IPS-20b (cell line): ENCODE measurements around the gene TAS2R42.
A peak's percentile ranks its signal among the peaks of the same experiment; 100 is the strongest.

Source experiments
- H3K27ac ChIP-seq: one replicate; pipeline ENCODE4 v1.5.1; 2013; ENCODE audit warnings: low read length
- H3K27me3 ChIP-seq: 2 replicates; pipeline ENCODE4 v1.6.1; 2013; ENCODE audit warnings: mild to moderate bottlenecking, low read length, inconsistent platforms; ENCODE audit not compliant: insufficient read depth
- H3K36me3 ChIP-seq: 2 replicates; pipeline ENCODE4 v1.6.1; 2013; ENCODE audit warnings: low read depth, mild to moderate bottlenecking, inconsistent platforms, low read length, moderate library complexity; ENCODE audit not compliant: insufficient read depth
- H3K4me1 ChIP-seq: 2 replicates; pipeline ENCODE4 v1.6.1; 2013; ENCODE audit warnings: mild to moderate bottlenecking, control low read depth, inconsistent platforms, low read length, moderate library complexity; ENCODE audit not compliant: insufficient read depth
- H3K4me3 ChIP-seq: 2 replicates; pipeline ENCODE4 v1.5.1; 2013; ENCODE audit warnings: mild to moderate bottlenecking, low read length, inconsistent platforms
- H3K9ac ChIP-seq: 2 replicates; pipeline ENCODE4 v1.6.1; 2013; ENCODE audit warnings: low read depth, mild to moderate bottlenecking, inconsistent platforms, low read length, moderate library complexity
- H3K9me3 ChIP-seq: 2 replicates; pipeline ENCODE4 v1.6.1; 2013; ENCODE audit warnings: mild to moderate bottlenecking, low read depth, low read length, inconsistent platforms; ENCODE audit not compliant: insufficient read depth

The TAS2R42 gene, protein sequence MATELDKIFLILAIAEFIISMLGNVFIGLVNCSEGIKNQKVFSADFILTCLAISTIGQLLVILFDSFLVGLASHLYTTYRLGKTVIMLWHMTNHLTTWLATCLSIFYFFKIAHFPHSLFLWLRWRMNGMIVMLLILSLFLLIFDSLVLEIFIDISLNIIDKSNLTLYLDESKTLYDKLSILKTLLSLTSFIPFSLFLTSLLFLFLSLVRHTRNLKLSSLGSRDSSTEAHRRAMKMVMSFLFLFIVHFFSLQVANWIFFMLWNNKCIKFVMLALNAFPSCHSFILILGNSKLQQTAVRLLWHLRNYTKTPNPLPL

DNA sequence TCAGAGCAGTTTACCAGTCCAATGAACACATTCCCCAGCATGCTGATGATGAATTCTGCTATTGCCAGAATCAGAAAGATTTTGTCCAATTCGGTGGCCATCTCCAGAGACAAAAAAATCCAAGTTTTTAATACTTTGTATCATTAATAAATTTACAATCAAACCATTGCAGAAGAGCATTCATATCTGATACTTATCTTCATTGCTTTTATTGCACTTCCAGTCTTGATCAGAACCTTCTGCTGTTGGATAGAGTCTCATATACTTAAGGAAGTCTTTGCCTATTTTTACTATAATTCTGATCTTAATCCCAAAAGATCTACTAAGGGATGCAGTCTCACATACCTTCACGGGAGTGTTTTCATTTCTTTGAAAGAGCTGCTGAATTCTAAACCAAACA is at the start of gene TAS2R42:
Gene TAS2R42, minus strand, starts transcription at position 101 of the 400 bp plus-strand sequence. Its CDS starts 0 bp downstream, at position 101.
- Histone ChIP-seq H3K27me3 (no peaks in the 10 kb centered on the region), H3K27ac (no peak within 1 kb of the TSS), H3K36me3 (no peaks in the 10 kb centered on the region), H3K4me1 (no peaks in the 10 kb centered on the region), H3K9me3 (no peaks in the 10 kb centered on the region), H3K9ac (no peak within 1 kb of the TSS), H3K4me3 (no peak within 1 kb of the TSS)

DNA sequence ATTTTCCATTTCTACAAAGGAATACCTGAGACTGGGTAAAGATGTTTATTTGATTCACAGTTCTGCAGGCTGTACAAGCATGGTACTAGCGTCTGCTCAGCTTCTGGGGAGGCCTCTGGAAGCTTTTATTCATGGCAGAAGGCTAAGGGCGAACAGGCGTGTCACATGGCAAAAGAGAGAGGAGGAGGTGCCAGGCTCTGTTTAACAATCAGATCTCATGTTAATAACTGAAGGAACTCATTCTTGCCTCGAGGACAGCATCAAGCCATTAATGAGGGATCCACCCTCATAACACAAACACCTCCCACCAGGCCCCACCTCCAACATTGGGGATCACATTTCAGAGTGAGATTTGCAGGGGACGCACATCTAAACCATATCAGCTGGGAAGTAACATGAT is 46.8 kb upstream of the TAS2R42 start:
- Histone ChIP-seq H3K27ac (no peak overlapping the region), H3K9ac (no peak overlapping the region), H3K4me1 (no peaks in the 10 kb centered on the region), H3K27me3 (no peaks in the 10 kb centered on the region), H3K9me3 (no peaks in the 10 kb centered on the region), H3K4me3 (no peak overlapping the region), H3K36me3 (no peaks in the 10 kb centered on the region)

DNA sequence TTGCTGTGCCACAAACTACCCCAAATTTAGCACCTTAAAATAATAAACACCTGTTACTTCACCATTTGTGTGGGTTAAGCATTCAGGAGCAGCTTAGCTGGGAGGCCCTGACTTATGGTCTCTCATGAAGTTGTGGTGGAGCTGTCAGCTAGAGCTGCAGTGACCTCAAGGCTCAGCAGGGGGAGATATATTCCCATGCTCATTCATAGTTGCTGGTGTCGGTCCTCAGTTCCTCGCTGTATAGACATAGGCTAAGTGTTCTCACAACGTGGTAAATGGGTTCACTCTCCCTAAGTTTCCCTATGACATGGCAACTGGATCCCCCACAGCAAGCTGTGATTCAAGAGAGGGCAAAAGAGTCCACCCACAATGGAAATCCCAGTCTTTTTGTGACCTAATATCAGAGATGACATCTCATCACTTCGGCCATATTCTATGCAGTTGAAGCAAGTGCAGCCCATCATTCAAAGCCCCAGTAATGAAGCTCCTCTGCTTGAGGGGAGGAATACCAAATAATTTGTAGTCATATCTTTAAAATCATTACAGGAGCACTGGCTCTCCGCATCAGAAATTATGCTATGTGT is 41.7 kb upstream of the TAS2R42 start:
- no peaks in the 10 kb centered on the region for H3K4me1 ChIP-seq
- H3K27me3 ChIP-seq = no peaks in the 10 kb centered on the region
- no peaks in the 10 kb centered on the region for H3K36me3 ChIP-seq
- no peak overlapping the region for H3K4me3 ChIP-seq
- H3K9me3 ChIP-seq = no peaks in the 10 kb centered on the region
- no peak overlapping the region for H3K27ac ChIP-seq
- no peak overlapping the region for H3K9ac ChIP-seq

DNA sequence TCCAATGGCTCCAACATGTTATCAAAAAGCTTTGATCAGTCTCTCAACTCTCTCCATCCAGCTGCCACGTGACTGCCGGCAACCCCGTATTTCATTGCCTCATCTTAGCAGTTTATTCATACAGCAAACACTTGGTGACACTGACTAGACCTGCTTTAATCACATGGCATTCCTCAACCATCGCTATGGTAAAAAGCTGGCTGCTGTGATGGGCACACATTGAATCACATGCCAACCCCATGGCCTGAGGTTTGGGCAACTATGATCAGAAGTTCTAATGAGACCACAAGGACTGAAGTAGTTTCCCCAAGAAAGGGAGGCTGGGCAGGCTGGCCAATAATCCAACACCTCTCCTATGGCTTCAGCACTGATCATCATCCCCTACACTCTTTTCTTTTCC is 40.6 kb upstream of the TAS2R42 start:
- Histone ChIP-seq H3K4me1 (no peaks in the 10 kb centered on the region), H3K9ac (no peak overlapping the region), H3K36me3 (no peaks in the 10 kb centered on the region), H3K27ac (no peak overlapping the region), H3K4me3 (no peak overlapping the region), H3K27me3 (no peaks in the 10 kb centered on the region), H3K9me3 (no peaks in the 10 kb centered on the region)

DNA sequence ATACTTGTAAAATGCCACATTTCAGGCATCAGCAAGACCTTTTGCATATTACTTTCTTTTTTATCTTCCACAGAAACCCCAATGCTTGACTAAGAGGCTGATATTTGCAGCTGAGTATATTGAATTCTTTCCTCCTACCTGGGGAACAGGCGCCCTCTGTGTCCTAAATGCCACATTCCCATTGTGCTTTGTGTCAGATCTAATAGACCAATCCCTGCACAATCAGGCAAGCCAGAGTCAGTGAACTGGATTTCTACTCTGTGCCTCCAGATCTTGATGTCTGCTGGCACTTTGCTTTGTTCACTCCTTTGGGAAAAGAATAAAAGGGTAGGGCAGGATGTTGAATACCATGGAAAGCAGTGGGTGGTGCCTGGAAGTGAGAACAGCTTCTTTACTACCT is 22.4 kb upstream of the TAS2R42 start:
- no peaks in the 10 kb centered on the region for H3K4me1 ChIP-seq
- H3K36me3 ChIP-seq = no peaks in the 10 kb centered on the region
- no peak overlapping the region for H3K4me3 ChIP-seq
- no peak overlapping the region for H3K27ac ChIP-seq
- no peaks in the 10 kb centered on the region for H3K9me3 ChIP-seq
- H3K9ac ChIP-seq = no peak overlapping the region
- no peaks in the 10 kb centered on the region for H3K27me3 ChIP-seq

DNA sequence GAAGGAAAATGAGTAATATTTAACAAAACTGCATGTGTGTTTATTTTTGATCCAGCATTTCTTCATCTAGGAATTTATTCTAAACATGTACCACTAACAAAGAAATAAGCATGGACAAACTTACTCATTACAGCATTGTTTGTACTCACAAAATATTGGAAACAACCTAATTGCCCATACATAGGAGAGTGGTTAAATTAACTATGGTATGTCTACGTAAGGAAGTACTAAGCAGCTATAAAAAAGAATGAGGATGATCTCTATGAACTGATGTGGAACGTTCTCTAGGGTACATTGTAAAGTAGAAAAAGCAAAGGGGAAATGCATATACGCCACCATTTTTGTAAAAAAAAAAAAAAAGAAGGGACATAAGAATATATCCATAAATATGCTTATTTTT is 17.4 kb upstream of the TAS2R42 start:
- no peaks in the 10 kb centered on the region for H3K36me3 ChIP-seq

DNA sequence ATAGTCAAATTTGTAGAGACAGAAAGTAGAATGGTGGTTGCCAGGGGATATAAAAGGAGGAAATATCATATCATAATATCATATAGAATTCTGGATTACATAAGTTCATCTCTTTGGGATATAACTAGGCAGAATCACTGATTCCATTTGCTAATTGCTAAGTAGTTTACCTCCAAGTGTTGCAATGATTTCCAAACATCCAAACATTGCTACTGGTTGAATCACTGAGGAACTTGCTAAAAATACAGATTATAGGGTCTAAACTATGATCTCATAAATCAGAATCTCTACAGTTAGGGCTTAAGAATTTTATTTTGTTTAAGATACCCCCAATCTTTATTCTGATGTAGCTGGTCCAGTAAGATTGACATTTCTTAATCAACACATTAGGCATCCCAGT is 16.1 kb upstream of the TAS2R42 start:
- no peak overlapping the region for H3K4me3 ChIP-seq
- no peaks in the 10 kb centered on the region for H3K4me1 ChIP-seq
- H3K36me3 ChIP-seq = no peaks in the 10 kb centered on the region
- H3K27ac ChIP-seq = no peak overlapping the region
- H3K9me3 ChIP-seq = no peaks in the 10 kb centered on the region
- no peak overlapping the region for H3K9ac ChIP-seq
- H3K27me3 ChIP-seq = no peaks in the 10 kb centered on the region

More for the DNA sequence above, 17.4 kb upstream of the TAS2R42 start:
- H3K9me3 ChIP-seq = no peaks in the 10 kb centered on the region
- H3K4me1 ChIP-seq = no peaks in the 10 kb centered on the region
- H3K27me3 ChIP-seq = no peaks in the 10 kb centered on the region
- no peak overlapping the region for H3K4me3 ChIP-seq
- H3K27ac ChIP-seq = no peak overlapping the region
- H3K9ac ChIP-seq = no peak overlapping the region

DNA sequence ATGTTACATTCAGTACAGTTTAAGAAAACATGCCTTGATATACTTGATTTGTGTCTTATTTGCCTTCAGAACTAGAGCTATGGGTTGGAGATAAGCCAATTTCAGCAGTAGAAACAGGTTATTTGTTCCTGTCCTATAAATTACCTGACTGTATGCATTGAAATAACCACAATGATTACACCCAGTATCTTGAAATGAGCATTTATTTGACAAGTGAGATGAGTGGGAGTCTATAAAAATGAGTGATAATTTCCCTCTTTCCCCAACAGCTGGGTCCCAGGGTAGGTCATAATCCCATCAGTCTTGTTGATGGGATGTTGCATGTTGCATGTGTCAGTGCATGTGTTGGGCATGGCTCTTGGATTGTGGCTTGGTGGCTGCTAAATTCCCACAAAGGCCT is 3.7 kb downstream of the TAS2R42 start:
- Histone ChIP-seq H3K36me3 (no peaks in the 10 kb centered on the region), H3K4me1 (no peaks in the 10 kb centered on the region), H3K27me3 (no peaks in the 10 kb centered on the region), H3K27ac (no peak overlapping the region), H3K4me3 (no peak overlapping the region), H3K9me3 (no peaks in the 10 kb centered on the region), H3K9ac (no peak overlapping the region)

DNA sequence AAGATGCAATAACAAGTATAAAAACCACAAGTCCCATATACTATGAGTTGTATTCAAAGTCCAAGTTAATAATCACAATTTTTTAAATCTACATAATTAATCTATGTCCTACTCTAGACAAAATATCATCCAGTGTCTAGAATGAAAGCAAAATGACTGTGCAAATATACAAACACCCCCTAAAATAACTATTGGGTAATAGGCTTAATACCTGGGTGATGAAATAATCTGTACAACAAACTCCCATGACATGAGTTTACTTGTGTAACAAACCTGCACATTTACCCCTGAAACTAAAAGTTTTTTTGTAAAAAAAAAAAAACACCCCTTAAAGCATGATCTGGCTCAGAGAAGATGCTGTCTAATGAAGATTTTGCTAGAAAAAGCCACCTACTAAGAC is 4.2 kb downstream of the TAS2R42 start:
- no peaks in the 10 kb centered on the region for H3K4me1 ChIP-seq
- no peaks in the 10 kb centered on the region for H3K36me3 ChIP-seq
- no peaks in the 10 kb centered on the region for H3K27me3 ChIP-seq
- H3K9me3 ChIP-seq = no peaks in the 10 kb centered on the region
- H3K27ac ChIP-seq = no peak overlapping the region
- no peak overlapping the region for H3K4me3 ChIP-seq
- H3K9ac ChIP-seq = no peak overlapping the region

DNA sequence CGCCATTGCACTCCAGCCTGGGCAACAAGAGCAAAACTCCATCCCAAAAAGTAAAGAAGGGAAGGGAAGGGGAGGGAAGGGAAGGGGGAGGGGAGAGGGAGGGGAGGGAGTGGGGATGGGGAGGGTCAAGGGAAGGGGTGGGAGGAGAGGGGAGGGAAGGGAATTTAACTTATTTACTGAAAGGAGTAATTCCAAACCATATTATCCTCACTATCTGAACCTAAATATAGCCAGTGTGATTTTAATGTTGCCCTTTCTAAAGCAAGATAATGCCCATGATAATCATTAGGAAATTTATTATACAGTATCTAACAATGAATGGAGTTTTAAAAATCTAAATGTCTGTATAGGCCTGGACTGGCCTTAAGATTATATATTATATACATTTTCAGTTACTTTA is 8.5 kb downstream of the TAS2R42 start:
- Histone ChIP-seq H3K9ac (no peak overlapping the region), H3K27me3 (no peaks in the 10 kb centered on the region), H3K36me3 (peaks cover 3% of the 10 kb centered on the region; the same call in 1 of the 2 replicates), H3K9me3 (no peaks in the 10 kb centered on the region), H3K4me1 (0 out of 2 replicates have a peak, but pooled peaks cover 3% of the 10 kb centered on the region), H3K4me3 (no peak overlapping the region), H3K27ac (no peak overlapping the region)

DNA sequence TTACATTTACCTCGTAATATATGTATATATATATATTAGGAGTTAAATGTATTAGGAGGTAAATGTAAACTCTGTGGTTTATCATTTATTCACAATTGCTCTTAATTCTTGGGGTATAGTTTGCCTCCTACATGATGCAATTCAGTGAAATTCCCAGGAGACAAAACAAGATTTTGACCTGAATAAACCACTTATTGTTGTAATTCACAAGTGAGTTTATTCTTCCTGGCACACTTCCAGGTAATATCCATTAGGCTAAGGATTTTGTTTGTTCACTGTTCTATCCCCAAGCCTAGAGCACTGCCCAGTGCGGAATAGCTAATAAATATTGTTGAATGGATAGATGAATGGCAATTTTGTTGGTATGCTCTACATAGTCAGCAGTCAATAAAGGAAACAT is 12.7 kb downstream of the TAS2R42 start:
- no peak overlapping the region for H3K4me3 ChIP-seq
- no peak overlapping the region for H3K27ac ChIP-seq
- H3K9me3 ChIP-seq = no peaks in the 10 kb centered on the region
- H3K4me1 ChIP-seq = peaks cover 15% of the 10 kb centered on the region
- H3K9ac ChIP-seq = no peak overlapping the region
- H3K36me3 ChIP-seq = peaks cover 13% of the 10 kb centered on the region; the same call in 1 of the 2 replicates
- H3K27me3 ChIP-seq = no peaks in the 10 kb centered on the region

DNA sequence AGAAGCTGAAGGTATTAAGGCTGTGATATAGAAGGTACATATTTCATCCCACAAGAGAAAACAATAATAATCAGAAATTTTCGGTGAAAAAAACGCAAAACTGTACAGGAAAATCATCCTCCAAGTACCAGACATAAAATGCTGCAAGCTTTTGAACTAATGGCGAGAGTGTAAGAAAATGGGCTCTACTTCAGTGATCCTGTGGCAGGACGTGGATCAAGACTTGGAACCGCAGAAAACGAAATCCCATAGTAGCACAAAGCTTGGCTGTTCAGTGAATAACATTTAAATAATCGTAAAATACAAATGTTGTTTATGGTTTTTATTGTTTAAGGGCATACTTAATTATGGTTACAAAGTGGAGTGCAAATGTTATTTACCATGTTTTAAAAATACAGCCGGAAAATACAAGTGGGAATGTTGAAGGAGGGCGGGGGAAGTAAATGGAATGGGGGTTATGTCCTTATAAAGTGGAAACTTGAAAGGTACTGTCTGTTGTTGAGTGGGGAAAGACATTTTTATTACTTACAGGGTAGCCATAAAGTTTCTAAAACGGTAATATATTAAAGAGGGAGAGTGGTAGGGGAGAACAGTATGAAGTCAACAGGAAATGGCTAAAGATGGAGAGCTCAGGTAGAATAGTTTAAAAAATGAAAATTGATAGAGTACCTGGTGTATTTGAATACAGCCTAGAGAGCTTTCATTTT is 14.6 kb downstream of the TAS2R42 start:
- Histone ChIP-seq H3K27ac (peak overlapping the region; percentile 83), H3K9me3 (no peaks in the 10 kb centered on the region), H3K27me3 (no peaks in the 10 kb centered on the region), H3K4me3 (peak overlapping the region; percentile 98), H3K9ac (peak overlapping the region; percentile 99), H3K4me1 (peaks cover 15% of the 10 kb centered on the region), H3K36me3 (peaks cover 20% of the 10 kb centered on the region; the same call in 1 of the 2 replicates)
